ENCODE data around the gene ANO3.

ANO3 gene

DNA sequence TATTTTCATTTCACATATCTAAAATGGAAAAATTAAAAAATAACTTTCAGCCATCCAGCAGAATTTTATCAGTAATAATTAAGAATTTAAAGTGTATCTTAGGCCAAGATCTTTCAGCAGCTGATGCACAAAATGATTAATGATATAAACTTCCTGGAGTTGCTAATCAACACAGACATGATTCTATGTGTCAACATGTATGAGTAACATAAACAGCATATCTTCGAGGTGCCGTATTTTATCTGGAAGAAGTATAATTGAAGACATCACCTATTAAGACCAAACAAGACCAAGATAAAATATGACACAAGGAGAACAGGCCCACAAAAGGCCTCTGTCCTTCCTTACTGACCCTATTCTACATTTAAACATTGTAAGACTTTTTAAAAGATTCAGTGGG lies 344.7 kb downstream of the ANO3 start:
- TF ChIP-seq, protein P1, sequence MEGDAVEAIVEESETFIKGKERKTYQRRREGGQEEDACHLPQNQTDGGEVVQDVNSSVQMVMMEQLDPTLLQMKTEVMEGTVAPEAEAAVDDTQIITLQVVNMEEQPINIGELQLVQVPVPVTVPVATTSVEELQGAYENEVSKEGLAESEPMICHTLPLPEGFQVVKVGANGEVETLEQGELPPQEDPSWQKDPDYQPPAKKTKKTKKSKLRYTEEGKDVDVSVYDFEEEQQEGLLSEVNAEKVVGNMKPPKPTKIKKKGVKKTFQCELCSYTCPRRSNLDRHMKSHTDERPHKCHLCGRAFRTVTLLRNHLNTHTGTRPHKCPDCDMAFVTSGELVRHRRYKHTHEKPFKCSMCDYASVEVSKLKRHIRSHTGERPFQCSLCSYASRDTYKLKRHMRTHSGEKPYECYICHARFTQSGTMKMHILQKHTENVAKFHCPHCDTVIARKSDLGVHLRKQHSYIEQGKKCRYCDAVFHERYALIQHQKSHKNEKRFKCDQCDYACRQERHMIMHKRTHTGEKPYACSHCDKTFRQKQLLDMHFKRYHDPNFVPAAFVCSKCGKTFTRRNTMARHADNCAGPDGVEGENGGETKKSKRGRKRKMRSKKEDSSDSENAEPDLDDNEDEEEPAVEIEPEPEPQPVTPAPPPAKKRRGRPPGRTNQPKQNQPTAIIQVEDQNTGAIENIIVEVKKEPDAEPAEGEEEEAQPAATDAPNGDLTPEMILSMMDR (conservative IDR thresholded peaks at IDR 0.05; ENCODE audit: low read depth, low read length) = no peak
- no peak for DNase-seq (ENCODE audit: low read depth)
- H3K4me3 ChIP-seq (ENCODE audit: low read length) = no peak overlapping the region

DNA sequence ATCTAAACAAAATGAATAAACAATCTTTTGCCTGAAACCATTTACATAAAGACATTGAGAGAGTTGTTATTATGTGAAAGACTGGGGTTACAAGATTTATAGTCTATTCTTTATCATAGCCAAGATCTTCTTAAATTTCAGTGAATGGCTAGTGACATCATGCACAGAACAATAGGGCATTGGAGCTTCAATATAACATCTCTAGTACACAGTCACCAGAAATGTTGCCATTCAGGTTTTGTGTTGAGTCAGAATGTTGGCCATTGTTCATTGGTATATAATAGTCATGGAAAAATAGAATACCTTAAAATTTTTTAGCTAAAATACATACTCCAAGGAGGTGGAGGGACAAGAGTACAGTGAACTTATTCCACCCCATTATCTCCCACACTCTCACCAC lies 345.6 kb downstream of the ANO3 start:
- no peak overlapping the region for H3K4me3 ChIP-seq (ENCODE audit: low read length)
- TF ChIP-seq, protein P1 (conservative IDR thresholded peaks at IDR 0.05; ENCODE audit: low read depth, low read length) = no peak
- DNase-seq (ENCODE audit: low read depth) = no peak

DNA sequence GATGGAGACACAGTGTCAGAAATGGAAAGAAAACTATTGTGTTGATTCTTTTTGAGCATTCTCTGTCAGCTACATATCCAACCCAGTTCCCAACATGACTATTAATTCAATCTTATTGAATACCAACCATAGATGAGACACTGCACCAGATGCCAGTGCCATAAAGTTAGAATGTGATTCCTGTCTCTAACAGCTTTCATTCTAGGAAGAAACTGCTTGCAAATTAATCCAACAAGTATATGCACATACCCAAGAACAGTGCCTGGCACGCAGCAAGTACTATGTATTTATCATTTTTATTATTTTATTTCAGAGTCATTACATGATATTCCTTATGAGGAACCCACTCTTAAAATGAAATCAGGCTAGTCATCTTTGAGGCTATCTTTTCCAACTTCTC lies 355.4 kb downstream of the ANO3 start:
- DNase-seq (ENCODE audit: low read depth) = no peak
- H3K4me3 ChIP-seq (ENCODE audit: low read length) = no peak overlapping the region
- TF ChIP-seq, protein P1 (conservative IDR thresholded peaks at IDR 0.05; ENCODE audit: low read depth, low read length) = no peak

- no peak overlapping the region for H3K4me3 ChIP-seq (ENCODE audit: low read length)
- TF ChIP-seq, protein P1 (conservative IDR thresholded peaks at IDR 0.05; ENCODE audit: low read depth, low read length) = no peak
- no peak for DNase-seq (ENCODE audit: low read depth)
Observed at GRCh38 chr11:26688701-26689100, 356.8 kb downstream of the ANO3 start.

DNA sequence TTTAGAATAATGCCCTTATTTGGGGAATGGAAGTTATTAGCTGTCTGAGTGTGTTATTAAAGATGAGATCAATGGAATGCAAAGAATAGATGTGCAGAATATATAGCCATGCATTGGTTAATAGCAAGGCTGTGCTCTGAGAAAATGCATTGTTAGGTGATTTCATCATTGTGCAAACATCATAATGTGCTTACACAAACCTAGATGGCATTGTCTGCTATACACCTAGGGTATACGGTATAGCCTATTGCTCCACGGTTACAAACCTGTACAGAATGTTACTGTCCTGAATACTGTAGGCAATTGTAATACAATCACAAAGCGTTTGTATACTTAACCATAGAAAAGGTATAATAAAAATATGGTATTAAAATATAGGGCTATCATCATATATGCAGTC lies 364.4 kb downstream of the ANO3 start:
- DNase-seq (ENCODE audit: low read depth) = no peak
- TF ChIP-seq, protein P1 (conservative IDR thresholded peaks at IDR 0.05; ENCODE audit: low read depth, low read length) = no peak
- H3K4me3 ChIP-seq (ENCODE audit: low read length) = no peak overlapping the region

- H3K4me3 ChIP-seq (ENCODE audit: low read length) = no peak overlapping the region
- TF ChIP-seq, protein P1 (conservative IDR thresholded peaks at IDR 0.05; ENCODE audit: low read depth, low read length) = no peak
- DNase-seq (ENCODE audit: low read depth) = no peak
Observed at GRCh38 chr11:26698224-26698623, 366.3 kb downstream of the ANO3 start.

DNA sequence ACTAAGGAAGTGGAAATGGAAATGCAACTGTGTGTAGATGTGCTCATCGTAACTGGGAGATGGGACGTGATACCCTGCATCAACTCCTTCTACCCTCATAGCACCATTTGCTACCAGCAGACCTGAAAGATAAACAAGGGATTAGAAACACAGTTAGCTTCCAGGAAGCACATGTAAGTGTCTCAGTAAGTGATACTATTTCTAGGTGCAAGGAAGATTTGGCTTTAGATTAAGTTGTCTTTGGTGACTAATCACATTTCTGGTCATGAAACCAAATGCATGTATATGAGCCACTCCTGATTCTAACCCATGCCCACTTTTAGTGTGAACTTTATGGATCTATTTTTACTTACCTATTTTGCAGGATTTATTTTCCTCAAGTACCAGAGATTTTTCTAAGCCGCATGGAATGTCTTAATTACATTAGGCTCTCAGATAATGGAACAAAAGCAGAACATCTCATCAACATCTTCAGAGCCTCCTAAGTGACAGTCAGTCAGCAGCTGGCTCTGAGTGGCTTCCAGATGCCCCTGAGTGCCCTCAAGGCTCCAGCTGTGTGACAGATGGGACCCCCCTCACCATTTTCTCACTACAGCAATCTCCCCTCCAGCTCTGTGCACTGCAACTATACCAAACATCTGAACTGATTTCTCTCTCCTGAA lies 368.8 kb downstream of the ANO3 start:
- TF ChIP-seq, protein P1 (conservative IDR thresholded peaks at IDR 0.05; ENCODE audit: low read depth, low read length) = no peak
- H3K4me3 ChIP-seq (ENCODE audit: low read length) = no peak overlapping the region
- DNase-seq (ENCODE audit: low read depth) = no peak

Data from retinal pigment epithelial cell (primary cell).